T-cell (primary cell): ENCODE results near the gene NELL1. TPM values are rescaled to one million over a fixed set of nuclear protein-coding genes. Genes with fewer than 3 reads are reported as not detected.

Source experiments
- ATAC-seq, 4 experiments: fragments of 200-7000 bp in 3 of 4; fragments of 150-1000 bp in 1 of 4; cut with Tn5 transposase; replicated peaks in 1 of 4; 1 replicate in 3 of 4; 2 replicates in 1 of 4; pipeline ENCODE4 v1.10.0; 2021; ENCODE audit warnings: moderate library complexity in 3 of 4, mild to moderate bottlenecking in 2 of 4, moderate number of reproducible peaks in 1 of 4
- CTCF ChIA-PET, 2 donors: fragments of 300-600 bp; sonication (Branson Sonifier 250); formaldehyde crosslinking; loops; one replicate each; lab custom pipeline; 2022; ENCODE audit warnings: antibody characterized with exemption in 2 of 2; lab: Charles Lee
- POLR2A ChIA-PET, 2 donors: fragments of 300-600 bp; sonication (Branson Sonifier 250); formaldehyde crosslinking; loops; one replicate each; lab custom pipeline; 2022; ENCODE audit warnings: antibody characterized with exemption in 2 of 2; lab: Charles Lee
- DNase-seq, 35 experiments: peaks; one replicate each; pipeline versions ENCODE4 v3.0.0 to v3.0.0-alpha.2; 2013 to 2023
- H3K27ac ChIP-seq: one replicate; pipeline ENCODE4 v1.5.1; 2013; ENCODE audit warnings: low read length
- H3K27me3 ChIP-seq, 2 experiments: replicated peaks in 1 of 2; 1 replicate in 1 of 2; 2 replicates in 1 of 2; pipeline versions ENCODE4 v1.6.1 to v1.7.0; 2013; ENCODE audit warnings: low read length in 1 of 2, mixed read lengths in 1 of 2; ENCODE audit not compliant: control insufficient read depth in 2 of 2, insufficient read depth in 2 of 2; ENCODE audit errors: extremely low read depth in 1 of 2
- H3K36me3 ChIP-seq, 2 donors: 1 replicate in 1 of 2; 2 replicates in 1 of 2; pipeline versions ENCODE4 v1.6.1 to v1.7.0; 2013; ENCODE audit warnings: low read length in 1 of 2; ENCODE audit not compliant: control insufficient read depth in 2 of 2, insufficient read depth in 1 of 2; ENCODE audit errors: extremely low read depth in 1 of 2
- H3K4me1 ChIP-seq, 2 experiments: 1 replicate in 1 of 2; 2 replicates in 1 of 2; pipeline versions ENCODE4 v1.6.1 to v1.7.0; 2013; ENCODE audit warnings: low read length in 2 of 2, mixed read lengths in 1 of 2; ENCODE audit not compliant: insufficient read depth in 2 of 2, control insufficient read depth in 1 of 2; ENCODE audit errors: extremely low read depth in 1 of 2
- H3K4me3 ChIP-seq, 2 donors: 1 replicate in 1 of 2; 2 replicates in 1 of 2; pipeline versions ENCODE4 v1.5.1 to v1.7.0; 2013; ENCODE audit warnings: mild to moderate bottlenecking in 2 of 2, low read length in 1 of 2, moderate library complexity in 1 of 2; ENCODE audit not compliant: control insufficient read depth in 1 of 2; ENCODE audit errors: extremely low read depth in 1 of 2
- H3K9me3 ChIP-seq: 2 replicates; pipeline ENCODE4 v1.7.0; 2013
- H3K27ac Mint-ChIP-seq, 2 donors: one replicate each; pipeline ENCODE4 v1.8.0; 2020 to 2021; ENCODE audit warnings: mild to moderate bottlenecking in 2 of 2, mixed read lengths in 2 of 2
- H3K27me3 Mint-ChIP-seq, 2 donors: one replicate each; pipeline ENCODE4 v1.8.0; 2021 to 2022; ENCODE audit warnings: mixed read lengths in 2 of 2
- H3K36me3 Mint-ChIP-seq: one replicate; pipeline ENCODE4 v1.8.0; 2021; ENCODE audit warnings: mixed read lengths
- H3K4me1 Mint-ChIP-seq, 3 donors: one replicate each; pipeline ENCODE4 v1.8.0; 2020 to 2022; ENCODE audit warnings: mixed read lengths in 3 of 3, mild to moderate bottlenecking in 1 of 3
- H3K4me3 Mint-ChIP-seq, 3 donors: one replicate each; pipeline ENCODE4 v1.8.0; 2020 to 2022; ENCODE audit warnings: mild to moderate bottlenecking in 3 of 3, mixed read lengths in 3 of 3, moderate library complexity in 3 of 3
- H3K9me3 Mint-ChIP-seq, 3 donors: one replicate each; pipeline ENCODE4 v1.8.0; 2020 to 2022; ENCODE audit warnings: mixed read lengths in 3 of 3
- WGBS: methylation state at CpG from one replicate; pipeline ENCODE4 v1.1.5; 2013; ENCODE audit warnings: missing lambda C conversion rate; ENCODE audit not compliant: insufficient coverage; 5-methylcytosine and 5-hydroxymethylcytosine counted together
- total RNA-seq, 35 experiments: library from RNA in 6 of 35; stranded (reverse) in 6 of 35; fragments of 120-200 nt in 1 of 35; gene quantifications; one replicate each; pipeline versions ENCODE4 v1.2.1 to v1.2.4 and lab custom pipeline; 2013 to 2026

The NELL1 gene
- total RNA-seq, 5 donors from 2014 or later (not counting 1 experiment from before 2014, with no cell fraction given), result not detected

DNA sequence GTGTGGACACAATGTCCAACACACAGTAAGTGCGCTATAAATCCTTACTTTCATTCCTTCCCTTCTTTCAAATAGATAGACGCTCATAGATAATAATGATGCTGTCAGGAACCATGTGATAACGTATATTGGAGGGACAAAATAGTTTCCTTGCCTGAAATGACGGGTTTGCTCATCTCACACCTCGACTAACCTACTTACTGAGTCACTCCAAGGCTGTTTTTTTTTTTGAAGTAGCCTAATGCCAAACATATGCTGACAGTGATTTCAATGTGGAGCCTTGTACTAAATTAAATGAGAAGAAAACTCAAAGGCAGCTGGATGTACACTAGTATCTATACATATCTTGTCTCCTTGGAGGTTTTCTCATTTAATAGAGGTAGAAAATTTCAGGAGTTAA, 400.5 kb downstream of the NELL1 start:
- no CpG with 5 or more reads among the region's 5 CpGs for WGBS
- H3K4me3 Mint-ChIP-seq, result no peak overlapping the region
- POLR2A ChIA-PET, result interaction anchor here in 1 of 2 donors (0.6 kb wide), 1 partner anchor 23 kb away, joined by 3 read pairs; no protein-coding TSS in a partner anchor
- H3K4me3 ChIP-seq, result no peak overlapping the region
- H3K4me1 Mint-ChIP-seq, result no peaks in the 10 kb centered on the region
- no peak overlapping the region for H3K27ac ChIP-seq
- H3K9me3 Mint-ChIP-seq, result peaks cover 6 to 9% (median 7%) of the 10 kb centered on the region in 3 donors
- no peaks in the 10 kb centered on the region for H3K4me1 ChIP-seq
- no peak overlapping the region for H3K27ac Mint-ChIP-seq
- CTCF ChIA-PET, result no interaction called here
- no peaks in the 10 kb centered on the region for H3K9me3 ChIP-seq
- no peaks in the 10 kb centered on the region for H3K36me3 ChIP-seq
- H3K36me3 Mint-ChIP-seq, result no peaks in the 10 kb centered on the region
- no peaks in the 10 kb centered on the region for H3K27me3 ChIP-seq
- no peaks in the 10 kb centered on the region for H3K27me3 Mint-ChIP-seq
- ATAC-seq (no peak), DNase-seq (no peak)

DNA sequence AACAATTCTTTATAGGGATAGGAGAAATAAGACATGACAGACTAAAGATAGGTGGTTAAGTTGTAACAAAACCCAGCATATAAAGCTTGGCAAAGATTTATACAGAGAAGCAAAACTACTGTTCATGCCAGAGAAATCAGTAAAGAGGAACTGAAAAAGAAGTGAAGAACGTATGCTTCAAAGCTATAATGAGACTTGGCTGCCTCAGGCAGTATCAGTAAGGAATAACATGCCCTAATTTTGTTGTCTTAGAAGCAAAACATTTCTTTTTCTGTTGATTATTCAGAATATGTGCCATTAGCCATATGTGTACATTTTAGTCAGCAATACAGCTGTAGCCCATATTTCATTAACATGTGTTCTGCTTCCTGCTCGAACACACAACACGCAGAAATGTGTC, 403.2 kb downstream of the NELL1 start:
- H3K27ac Mint-ChIP-seq, result no peak overlapping the region
- CTCF ChIA-PET, result no interaction called here
- ATAC-seq, result no peak
- H3K4me3 ChIP-seq, result no peak overlapping the region
- no peaks in the 10 kb centered on the region for H3K27me3 ChIP-seq
- H3K4me1 ChIP-seq, result no peaks in the 10 kb centered on the region
- no peaks in the 10 kb centered on the region for H3K36me3 ChIP-seq
- H3K4me1 Mint-ChIP-seq, result no peaks in the 10 kb centered on the region
- POLR2A ChIA-PET, result no interaction called here
- H3K36me3 Mint-ChIP-seq, result no peaks in the 10 kb centered on the region
- H3K9me3 Mint-ChIP-seq, result peaks cover 7 to 18% (median 10%) of the 10 kb centered on the region in 3 donors
- WGBS, result 57% methylated on average over 1 of the region's 3 CpGs
- no peak for DNase-seq
- no peak overlapping the region for H3K27ac ChIP-seq
- H3K27me3 Mint-ChIP-seq, result no peaks in the 10 kb centered on the region
- H3K9me3 ChIP-seq, result no peaks in the 10 kb centered on the region
- H3K4me3 Mint-ChIP-seq, result no peak overlapping the region

GRCh38 chr11:21082853-21083252, 413.5 kb downstream of the NELL1 start:
- H3K36me3 Mint-ChIP-seq, result no peaks in the 10 kb centered on the region
- no peak overlapping the region for H3K4me3 Mint-ChIP-seq
- no peak overlapping the region for H3K27ac ChIP-seq
- no peaks in the 10 kb centered on the region for H3K4me1 Mint-ChIP-seq
- WGBS, result 93% methylated on average over 2 of the region's 3 CpGs
- CTCF ChIA-PET, result no interaction called here
- no peaks in the 10 kb centered on the region for H3K9me3 ChIP-seq
- ATAC-seq, result no peak
- DNase-seq, result no peak
- no peaks in the 10 kb centered on the region for H3K36me3 ChIP-seq
- H3K9me3 Mint-ChIP-seq, result peaks cover 0 to 6% (median 4%) of the 10 kb centered on the region in 3 donors
- H3K27me3 ChIP-seq, result no peaks in the 10 kb centered on the region
- no peaks in the 10 kb centered on the region for H3K4me1 ChIP-seq
- no peak overlapping the region for H3K27ac Mint-ChIP-seq
- H3K4me3 ChIP-seq, result no peak overlapping the region
- POLR2A ChIA-PET, result no interaction called here
- no peaks in the 10 kb centered on the region for H3K27me3 Mint-ChIP-seq

- Histone ChIP-seq H3K36me3 (no peaks in the 10 kb centered on the region), H3K9me3 (no peaks in the 10 kb centered on the region), H3K4me1 (no peaks in the 10 kb centered on the region), H3K27me3 (no peaks in the 10 kb centered on the region), H3K27ac (no peak overlapping the region), H3K4me3 (no peak overlapping the region)
- no peak for ATAC-seq
- no peak overlapping the region for H3K4me3 Mint-ChIP-seq
- H3K36me3 Mint-ChIP-seq, result no peaks in the 10 kb centered on the region
- no peaks in the 10 kb centered on the region for H3K4me1 Mint-ChIP-seq
- CTCF ChIA-PET, result no interaction called here
- DNase-seq, result no peak
- POLR2A ChIA-PET, result no interaction called here
- peaks cover 7 to 29% (median 24%) of the 10 kb centered on the region in 3 donors for H3K9me3 Mint-ChIP-seq
- H3K27me3 Mint-ChIP-seq, result no peaks in the 10 kb centered on the region
- H3K27ac Mint-ChIP-seq, result no peak overlapping the region
Measured at GRCh38 chr11:21088930-21089329, 419.5 kb downstream of the NELL1 start.

DNA sequence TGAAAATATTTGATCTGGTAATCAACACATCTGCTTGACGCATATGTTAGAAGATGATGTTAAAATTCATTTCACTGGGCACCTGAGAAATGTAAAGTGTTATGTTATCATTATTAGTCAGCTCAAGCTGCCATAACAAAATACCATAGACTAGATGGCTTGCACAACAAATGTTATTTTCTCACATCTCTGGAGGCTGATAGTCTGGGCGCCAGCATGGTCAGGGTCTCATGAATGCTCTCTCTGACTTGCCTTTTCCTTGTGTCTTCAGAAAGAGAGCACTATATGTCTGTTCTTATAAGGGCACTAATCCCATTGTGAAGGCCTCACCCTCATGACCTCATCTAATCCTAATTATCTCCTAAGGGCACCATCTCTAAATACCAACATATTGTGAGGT, 435.3 kb downstream of the NELL1 start:
- Mint-ChIP-seq H3K9me3 (peaks cover 11 to 18% (median 14%) of the 10 kb centered on the region in 3 donors), H3K4me3 (no peak overlapping the region), H3K27ac (no peak overlapping the region), H3K4me1 (no peaks in the 10 kb centered on the region), H3K27me3 (no peaks in the 10 kb centered on the region), H3K36me3 (no peaks in the 10 kb centered on the region)
- WGBS, result 71% methylated on average over 1 of the region's 2 CpGs
- ChIA-PET CTCF (no interaction called here), POLR2A (no interaction called here)
- no peaks in the 10 kb centered on the region for H3K4me1 ChIP-seq
- no peaks in the 10 kb centered on the region for H3K36me3 ChIP-seq
- H3K4me3 ChIP-seq, result no peak overlapping the region
- H3K9me3 ChIP-seq, result no peaks in the 10 kb centered on the region
- ATAC-seq (no peak), DNase-seq (no peak)
- H3K27ac ChIP-seq, result no peak overlapping the region
- no peaks in the 10 kb centered on the region for H3K27me3 ChIP-seq

DNA sequence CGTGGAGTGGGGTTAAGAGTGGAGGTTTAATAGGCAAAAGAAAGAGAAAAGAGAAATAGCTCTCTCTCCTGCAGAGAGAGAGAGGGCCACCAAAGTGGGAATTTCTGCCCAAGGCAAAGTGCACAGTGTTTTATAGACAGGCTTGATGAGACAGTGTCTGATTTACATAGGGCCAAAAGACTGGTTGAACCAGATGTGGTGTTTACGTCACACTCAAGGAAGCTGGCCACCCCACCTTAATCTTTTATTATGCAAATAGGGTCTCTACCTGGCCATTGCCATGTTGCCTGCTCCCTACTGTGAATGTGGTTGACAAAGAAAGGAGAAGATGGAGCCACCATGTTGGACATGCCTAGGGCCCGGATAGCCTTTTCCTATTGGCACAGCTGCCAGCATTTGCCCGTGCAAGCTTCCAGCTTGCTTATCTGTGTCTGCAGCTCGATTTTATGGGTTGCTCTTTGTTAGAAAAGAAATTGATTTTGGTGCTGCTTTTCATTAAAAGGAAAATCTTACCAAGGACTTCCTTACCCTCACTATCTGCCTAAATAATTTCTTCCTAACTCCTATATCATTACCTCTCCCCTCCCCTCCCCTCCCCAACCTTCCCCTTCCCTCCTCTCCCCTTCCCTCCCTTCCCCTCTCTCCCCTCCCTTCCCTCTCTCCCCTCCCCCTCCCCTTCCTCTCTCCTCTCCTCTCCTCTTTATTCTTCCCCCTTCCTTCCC, 436.0 kb downstream of the NELL1 start:
- H3K36me3 Mint-ChIP-seq, result no peaks in the 10 kb centered on the region
- no peak for ATAC-seq
- Histone ChIP-seq H3K36me3 (no peaks in the 10 kb centered on the region), H3K4me3 (no peak overlapping the region), H3K9me3 (no peaks in the 10 kb centered on the region), H3K27ac (no peak overlapping the region), H3K4me1 (no peaks in the 10 kb centered on the region), H3K27me3 (no peaks in the 10 kb centered on the region)
- ChIA-PET CTCF (no interaction called here), POLR2A (interaction anchor here in 1 of 2 donors (0.7 kb wide), 1 partner anchor 11 kb away, joined by 5 read pairs; no protein-coding TSS in a partner anchor)
- WGBS, result 48% methylated on average over 2 of the region's 5 CpGs
- DNase-seq, result no peak
- no peaks in the 10 kb centered on the region for H3K4me1 Mint-ChIP-seq
- H3K27me3 Mint-ChIP-seq, result no peaks in the 10 kb centered on the region
- no peak overlapping the region for H3K4me3 Mint-ChIP-seq
- H3K27ac Mint-ChIP-seq, result no peak overlapping the region
- peaks cover 11 to 18% (median 14%) of the 10 kb centered on the region in 3 donors for H3K9me3 Mint-ChIP-seq
